ENCODE results near the gene ALKBH4. TPM values are rescaled to one million over a fixed set of nuclear protein-coding genes. Genes with fewer than 3 reads are reported as not detected.
"Not testable (repeated sequence)": the region's sequence is repeated elsewhere in the genome, so short reads cannot be mapped to it uniquely, and the experiment has no call there.

Gene ALKBH4
- total RNA-seq, 1 donor from 2014 or later: 7.0 TPM

DNA sequence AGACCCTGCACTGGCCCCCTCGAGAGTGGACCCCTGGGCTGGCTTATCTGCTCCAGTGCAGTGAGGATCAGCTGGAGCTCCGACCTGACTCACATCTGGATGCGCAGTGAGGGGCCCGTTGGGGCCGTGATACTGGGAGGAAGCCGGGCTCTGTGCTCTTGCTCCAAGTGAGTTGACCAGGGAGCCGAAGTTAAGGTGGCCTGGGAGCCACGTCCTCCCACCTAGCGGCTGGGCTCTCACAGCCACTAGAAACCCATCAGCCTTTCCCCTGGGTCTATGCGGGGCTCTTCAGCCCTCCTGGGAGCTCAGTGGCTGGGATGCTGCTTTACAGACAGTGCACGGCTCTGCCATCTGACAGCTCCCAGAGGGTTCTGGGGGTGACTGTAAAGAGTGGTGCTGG, 9.1 kb downstream of the ALKBH4 start:
- no peak for DNase-seq (ENCODE audit: low spot score)

GRCh38 chr7:102454932-102455331, 9.7 kb downstream of the ALKBH4 start:
- DNase-seq (ENCODE audit: low spot score): not testable (repeated sequence)

DNA sequence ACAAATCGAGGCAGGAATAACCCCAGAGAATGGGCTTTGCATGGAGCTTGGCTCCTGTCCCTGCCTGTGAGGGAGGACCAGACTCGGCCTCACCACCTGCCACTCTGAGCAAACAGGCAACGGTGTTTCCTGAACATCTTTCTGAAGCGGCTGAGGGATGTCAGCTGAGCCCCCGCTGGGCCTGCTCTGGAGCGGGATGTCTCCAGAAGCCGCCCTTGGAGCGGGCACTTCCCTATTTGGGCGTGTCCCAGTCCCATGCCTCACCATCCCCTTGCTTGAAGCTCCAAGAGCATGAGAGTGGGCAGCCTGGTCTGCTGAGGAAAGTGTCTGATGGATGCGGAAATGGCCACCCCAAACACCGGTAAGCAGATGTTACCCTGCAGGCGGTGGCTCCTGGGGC, 10.2 kb downstream of the ALKBH4 start:
- no peak for DNase-seq (ENCODE audit: low spot score)

GRCh38 chr7:102453319-102453718, 11.3 kb downstream of the ALKBH4 start:
- no peak for DNase-seq (ENCODE audit: low spot score)

DNA sequence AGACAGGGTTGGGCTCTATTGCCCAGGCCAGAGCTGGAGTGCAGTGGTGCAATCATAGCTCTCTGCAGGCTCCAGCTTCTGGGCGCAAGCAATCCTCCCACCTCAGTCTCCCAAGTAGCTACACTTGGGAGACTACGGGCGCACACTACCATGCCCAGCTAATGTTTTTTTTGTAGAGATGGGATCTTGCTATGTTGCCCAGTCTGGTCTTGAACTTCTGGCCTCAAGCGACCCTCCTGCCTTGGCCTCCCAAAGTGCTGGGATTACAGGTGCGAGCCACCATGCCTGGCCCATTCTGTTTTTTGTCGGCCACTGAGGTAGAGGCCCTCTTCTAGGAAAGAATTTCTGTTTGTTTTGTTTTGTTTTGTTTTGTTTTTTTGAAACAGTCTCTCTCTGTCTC, 12.2 kb downstream of the ALKBH4 start:
- no peak for DNase-seq (ENCODE audit: low spot score)

DNA sequence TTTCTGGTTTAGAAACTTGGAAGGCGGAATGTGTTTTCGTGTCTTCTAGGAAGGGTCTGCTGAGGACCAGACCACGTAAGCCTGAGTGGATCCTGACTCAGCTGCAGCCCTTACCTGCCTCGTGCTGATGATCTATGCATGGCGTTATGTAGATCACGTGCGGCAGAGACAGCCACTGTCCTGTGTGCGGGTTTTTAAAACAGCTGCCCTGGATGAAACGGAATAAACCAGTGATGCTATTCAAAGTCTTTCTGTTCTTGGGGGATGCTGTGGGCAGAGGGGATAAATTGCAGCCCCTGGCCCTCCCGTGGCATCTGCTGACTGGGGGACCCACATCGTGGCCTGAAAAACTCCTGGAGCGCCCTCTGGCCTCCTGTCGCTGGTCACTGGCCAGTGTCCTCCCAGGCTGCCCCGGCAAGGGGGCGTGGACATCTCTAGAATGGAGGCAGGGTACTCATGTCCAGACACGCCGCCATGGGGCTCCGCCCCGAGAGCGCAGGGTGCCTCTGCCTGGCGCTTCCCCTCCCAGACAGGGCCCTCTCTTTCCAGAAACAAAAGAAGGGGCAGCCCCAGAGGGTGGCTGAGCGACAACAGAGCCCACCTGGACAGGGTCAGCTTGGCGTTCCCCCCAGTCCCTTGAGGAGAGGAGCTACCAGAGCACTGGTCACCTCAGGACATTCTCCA, 13.2 kb downstream of the ALKBH4 start:
- DNase-seq (ENCODE audit: low spot score): no peak

GRCh38 chr7:102450242-102450641, 14.4 kb downstream of the ALKBH4 start:
- no peak for DNase-seq (ENCODE audit: low spot score)

GRCh38 chr7:102449136-102449535, 15.5 kb downstream of the ALKBH4 start:
- DNase-seq (ENCODE audit: low spot score): no peak

DNA sequence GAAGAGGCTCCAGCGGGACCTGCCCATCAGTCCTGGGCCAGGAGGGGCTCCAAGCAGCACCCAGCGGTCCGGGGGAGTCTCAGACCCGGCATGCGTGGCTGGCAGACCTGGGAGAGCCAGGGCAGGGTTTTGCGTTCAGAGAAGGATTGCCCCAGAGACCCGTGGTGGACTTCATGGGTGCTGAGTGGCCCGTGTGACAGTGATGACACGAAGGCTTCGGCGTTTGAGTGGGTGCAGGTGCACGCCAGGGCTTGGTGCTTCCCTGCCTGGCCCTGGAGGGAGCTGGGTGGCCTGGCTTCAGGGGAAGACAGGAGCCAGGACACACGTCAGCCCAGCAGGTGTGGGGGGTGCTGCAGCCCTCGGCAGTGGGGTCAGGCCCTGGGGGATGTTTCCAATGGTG, 17.4 kb downstream of the ALKBH4 start:
- no peak for DNase-seq (ENCODE audit: low spot score)

- no peak for DNase-seq (ENCODE audit: low spot score)
Observed at GRCh38 chr7:102446387-102447156, 18.1 kb downstream of the ALKBH4 start.

- DNase-seq (ENCODE audit: low spot score): no peak
Observed at GRCh38 chr7:102445674-102446071, 19.0 kb downstream of the ALKBH4 start.

DNA sequence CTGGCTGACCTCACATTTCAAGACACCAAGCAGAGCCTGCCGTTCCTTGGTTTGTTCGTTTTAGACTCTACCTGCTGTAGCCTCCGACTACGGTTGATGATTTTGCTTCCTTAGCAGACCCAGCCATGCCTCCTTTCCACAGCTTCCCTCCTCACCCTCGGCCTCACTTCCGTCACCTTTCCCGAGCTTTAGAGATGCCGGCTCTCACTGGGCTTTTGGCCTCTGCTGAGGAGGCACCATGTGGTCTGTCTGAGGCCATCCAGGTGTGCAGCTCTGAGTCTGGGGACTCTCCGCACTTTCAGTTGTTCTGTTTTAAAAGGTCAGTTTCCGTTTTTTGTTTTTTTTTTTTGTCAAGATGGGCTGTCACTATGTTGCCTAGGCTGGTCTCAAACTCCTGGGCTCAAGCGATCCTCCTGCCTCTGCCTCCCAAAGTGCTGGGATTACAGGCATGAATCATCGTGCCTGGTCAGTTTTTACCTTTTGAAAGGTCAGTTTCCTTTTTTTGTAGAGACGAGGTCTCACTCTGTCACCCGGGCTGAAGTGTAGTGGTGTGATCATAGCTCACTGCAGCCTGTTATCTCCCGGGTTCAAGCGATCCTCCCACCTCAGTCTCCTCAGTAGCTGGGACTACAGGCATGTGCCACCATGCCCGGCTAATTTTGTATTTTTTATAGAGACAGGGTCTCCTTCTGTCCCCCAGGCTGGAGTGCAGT, 19.5 kb downstream of the ALKBH4 start:
- no peak for DNase-seq (ENCODE audit: low spot score)

DNA sequence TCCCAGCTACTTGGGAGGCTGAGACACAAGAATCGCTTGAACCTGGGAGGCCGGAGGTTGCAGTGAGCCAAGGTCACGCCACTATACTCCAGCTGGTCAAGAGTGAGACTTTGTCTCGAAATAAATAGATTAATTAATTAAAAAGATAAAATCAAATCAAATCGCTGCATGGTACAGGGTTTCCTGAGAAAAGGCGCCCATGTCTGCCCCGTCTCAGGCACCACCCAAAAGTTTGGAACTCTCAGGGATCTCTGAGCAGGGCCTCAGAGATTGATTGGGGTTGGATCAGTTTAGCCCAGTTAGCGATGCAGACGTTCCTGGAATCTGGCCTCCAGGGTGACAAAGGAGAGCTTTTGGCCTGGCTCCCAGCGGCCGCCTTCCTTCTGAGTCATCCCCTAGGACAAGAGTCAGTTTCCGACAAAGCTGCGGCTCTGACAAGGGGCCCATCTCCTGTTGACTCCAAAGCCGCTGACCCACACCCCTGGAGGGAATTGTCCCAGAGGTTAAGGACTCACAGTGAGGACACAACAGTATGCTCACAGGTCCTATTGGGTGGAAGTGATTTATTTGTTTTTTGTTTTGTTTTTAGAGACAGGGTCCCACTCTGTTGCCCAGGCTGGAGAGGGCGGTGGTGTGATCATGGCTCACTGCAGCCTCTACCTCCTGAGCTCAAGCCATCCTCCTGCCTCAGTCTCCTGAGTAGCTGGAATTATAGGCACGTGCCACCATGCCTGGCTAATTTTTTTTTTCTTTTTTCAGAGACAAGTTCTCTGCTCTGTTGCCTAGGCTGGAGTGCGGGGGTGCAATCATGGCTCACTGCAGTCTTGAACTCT, 24.5 kb downstream of the ALKBH4 start:
- DNase-seq (ENCODE audit: low spot score): no peak

DNA sequence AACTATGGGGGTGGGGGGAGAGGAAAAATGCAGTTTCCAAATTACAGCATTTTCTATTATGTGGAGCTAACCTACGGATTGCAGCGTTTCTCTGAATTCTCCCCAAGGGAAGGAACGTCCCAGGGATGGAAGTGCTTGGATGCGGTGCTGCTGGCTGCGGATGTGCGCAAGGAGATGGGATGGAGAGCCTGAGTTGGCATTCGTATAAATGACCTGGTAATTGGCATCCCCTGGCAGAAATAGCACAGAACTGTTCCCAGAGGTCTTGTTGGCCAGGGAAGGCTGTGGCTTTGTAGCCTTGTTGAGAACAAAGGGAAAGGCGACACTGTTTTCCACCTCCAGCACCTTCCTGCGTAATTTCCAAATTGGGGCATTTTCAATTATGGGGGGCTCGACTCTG, 28.5 kb downstream of the ALKBH4 start:
- no peak for DNase-seq (ENCODE audit: low spot score)

- no peak for DNase-seq (ENCODE audit: low spot score)
Observed at GRCh38 chr7:102434039-102434486, 30.6 kb downstream of the ALKBH4 start.

DNA sequence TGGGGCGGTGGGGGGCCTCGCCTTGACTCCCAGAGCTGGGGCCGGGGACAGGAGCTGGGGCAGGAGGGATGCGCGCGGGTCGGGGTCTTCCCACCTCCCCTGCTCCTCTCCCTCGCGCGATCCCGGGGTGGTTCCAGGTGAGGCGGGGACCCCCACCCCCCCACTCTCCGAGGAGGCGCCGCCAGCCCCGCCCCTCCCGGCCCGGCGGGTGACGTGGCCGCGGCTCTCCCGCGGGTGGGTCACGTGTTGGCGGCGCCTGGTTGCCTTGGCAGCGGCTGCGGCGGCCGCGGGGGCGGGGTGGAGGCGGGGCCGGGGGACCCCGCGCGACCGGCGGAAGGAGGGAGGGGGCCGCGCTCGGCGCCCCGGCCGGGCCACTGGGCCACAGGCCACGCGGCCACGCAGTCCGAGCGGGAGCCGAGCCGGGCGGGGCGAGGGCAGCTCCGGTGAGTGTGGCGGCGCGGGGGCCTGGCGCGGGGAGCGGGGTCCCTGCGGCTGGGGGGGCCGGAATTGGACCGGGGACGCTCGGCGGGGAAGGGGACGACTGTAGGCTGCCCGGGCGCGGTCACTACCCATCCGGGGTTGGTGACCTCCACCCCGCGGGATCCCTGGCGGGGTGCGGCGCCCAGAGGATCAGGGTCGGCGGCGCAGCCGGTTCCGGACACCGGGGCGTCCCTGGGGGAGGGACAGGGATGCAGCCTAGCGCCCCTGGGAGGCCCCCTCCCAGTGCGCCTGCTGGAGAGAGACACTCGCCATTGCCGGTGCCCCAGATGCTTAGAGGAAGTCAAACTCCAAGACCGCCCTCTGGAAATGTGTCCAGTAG, 31.2 kb downstream of the ALKBH4 start, which contains the start of gene ORAI2:
TSS of gene ORAI2 (plus strand) at position 357 of the 820 bp plus-strand sequence. CDS start 5,382 bp downstream, outside the sequence.
- peak; percentile 95 for DNase-seq (ENCODE audit: low spot score)

DNA sequence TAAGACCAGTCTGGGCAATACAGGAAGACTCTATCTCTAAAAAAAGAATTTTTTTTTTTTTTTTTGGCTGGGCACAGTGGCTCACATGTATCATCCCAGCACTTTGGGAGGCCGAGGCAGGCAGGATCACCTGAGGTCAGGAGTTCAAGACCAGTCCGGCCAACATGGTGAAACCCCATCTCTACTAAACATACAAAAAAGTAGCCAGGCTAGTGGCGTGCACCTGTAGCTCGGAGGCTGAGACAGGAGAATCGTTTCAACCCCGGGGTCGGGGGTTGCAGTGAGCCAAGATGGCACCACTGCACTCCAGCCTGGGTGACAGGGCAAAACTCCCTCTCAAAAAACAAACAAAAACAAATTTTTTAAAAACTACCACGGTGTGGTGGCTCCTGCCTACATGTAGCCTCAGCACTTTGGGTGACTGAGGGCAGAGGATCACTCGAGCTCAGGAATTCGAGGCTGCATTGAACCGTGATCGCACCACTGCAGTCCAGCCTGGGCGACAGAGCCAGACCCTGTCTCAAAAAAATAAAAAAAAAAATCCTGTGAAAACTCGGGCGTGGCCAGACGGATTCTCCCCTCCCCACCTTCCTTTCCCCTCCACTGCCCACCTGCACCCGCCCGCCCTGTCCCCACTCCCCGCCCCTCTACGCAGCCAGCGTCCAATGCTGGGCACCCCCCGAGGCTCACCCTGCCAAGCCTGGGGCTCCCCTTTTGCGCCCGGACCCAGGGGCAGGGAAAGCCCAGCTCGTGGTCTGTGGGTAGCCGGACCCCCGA, 32.0 kb downstream of the ALKBH4 start:
- DNase-seq (ENCODE audit: low spot score): no peak

DNA sequence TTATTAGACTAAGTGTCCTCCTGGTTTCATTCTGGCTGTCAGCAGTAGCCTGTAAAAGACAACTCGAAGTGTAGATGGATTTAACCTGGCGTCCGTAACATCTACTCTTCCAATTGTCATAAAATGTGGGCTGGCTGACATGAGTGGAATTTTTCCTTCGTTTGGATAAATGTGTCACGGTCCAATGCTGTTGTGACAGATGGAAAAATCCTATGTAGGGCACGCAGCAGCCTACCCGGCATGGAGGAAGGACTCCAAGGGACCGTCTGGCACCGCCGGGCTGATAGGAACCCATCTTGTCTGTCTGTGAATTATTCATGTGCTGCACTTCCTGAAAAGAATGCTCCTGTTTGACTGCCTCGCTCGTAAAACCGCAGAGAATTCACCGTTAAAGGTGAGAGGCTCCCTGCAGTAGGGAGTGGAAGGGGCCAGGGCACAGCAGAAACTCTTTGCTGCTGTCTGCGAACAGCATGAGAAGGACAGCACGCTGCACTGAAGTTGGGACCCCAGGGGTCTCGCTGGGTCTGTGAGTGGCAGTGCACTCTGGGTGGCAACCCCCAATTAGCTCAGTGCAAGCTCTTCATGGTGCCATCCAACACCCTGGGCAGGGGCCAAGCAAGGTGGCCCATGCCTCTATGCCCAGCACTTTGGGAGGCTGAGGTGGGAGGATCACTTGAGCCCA, 32.9 kb downstream of the ALKBH4 start:
- DNase-seq (ENCODE audit: low spot score): no peak
